Hepatic stellate cell (primary cell): ENCODE data around the gene MXRA8.
A peak's percentile ranks its signal among the peaks of the same experiment; 100 is the strongest.
"Not testable (repeated sequence)": the region's sequence is repeated elsewhere in the genome, so short reads cannot be mapped to it uniquely, and the experiment has no call there.

Source experiments
- DNase-seq: peaks from one replicate; pipeline ENCODE4 v3.0.0; 2011; ENCODE audit warnings: low spot score

MXRA8 gene, protein sequence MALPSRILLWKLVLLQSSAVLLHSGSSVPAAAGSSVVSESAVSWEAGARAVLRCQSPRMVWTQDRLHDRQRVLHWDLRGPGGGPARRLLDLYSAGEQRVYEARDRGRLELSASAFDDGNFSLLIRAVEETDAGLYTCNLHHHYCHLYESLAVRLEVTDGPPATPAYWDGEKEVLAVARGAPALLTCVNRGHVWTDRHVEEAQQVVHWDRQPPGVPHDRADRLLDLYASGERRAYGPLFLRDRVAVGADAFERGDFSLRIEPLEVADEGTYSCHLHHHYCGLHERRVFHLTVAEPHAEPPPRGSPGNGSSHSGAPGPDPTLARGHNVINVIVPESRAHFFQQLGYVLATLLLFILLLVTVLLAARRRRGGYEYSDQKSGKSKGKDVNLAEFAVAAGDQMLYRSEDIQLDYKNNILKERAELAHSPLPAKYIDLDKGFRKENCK

GRCh38 chr1:1358433-1359271 is at the start of gene MXRA8:
TSS of gene MXRA8 (minus strand) at chr1:1358555. CDS start at chr1:1358504, 51 bp downstream.
- DNase-seq: peak; percentile 92

DNA sequence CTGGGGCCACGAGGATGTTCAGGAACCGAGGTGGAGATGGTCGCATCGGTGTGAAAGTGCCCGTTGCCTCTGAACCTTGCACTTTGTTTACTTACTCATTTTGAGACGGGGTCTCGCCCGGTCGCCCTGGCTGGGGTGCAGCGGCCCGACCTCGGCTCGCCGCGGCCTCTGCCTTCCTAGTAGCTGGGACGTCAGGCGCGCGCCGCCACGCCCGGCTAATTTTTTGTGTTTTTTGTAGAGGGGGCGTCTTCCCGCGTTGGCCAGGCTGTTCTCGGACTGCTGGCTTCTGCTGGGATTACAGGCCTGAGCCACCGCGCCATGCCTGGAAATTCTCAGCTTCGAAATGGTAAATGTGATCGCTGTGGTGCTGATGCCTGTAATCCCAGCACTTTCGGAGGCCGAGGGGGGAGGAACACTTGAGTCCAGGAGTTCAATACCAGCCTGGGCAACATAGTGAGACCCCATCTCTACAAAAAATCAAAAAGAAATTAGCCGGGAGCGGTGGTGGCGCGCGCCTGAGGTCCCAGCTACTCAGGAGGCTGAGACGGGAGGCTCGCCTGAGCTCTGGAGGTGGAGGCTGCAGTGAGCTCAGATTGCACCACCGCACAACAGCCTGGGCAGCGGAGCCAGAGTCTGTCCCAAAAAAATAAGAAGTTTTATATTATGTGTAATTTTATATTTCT is 49.4 kb upstream of the MXRA8 start:
- DNase-seq: no peak

DNA sequence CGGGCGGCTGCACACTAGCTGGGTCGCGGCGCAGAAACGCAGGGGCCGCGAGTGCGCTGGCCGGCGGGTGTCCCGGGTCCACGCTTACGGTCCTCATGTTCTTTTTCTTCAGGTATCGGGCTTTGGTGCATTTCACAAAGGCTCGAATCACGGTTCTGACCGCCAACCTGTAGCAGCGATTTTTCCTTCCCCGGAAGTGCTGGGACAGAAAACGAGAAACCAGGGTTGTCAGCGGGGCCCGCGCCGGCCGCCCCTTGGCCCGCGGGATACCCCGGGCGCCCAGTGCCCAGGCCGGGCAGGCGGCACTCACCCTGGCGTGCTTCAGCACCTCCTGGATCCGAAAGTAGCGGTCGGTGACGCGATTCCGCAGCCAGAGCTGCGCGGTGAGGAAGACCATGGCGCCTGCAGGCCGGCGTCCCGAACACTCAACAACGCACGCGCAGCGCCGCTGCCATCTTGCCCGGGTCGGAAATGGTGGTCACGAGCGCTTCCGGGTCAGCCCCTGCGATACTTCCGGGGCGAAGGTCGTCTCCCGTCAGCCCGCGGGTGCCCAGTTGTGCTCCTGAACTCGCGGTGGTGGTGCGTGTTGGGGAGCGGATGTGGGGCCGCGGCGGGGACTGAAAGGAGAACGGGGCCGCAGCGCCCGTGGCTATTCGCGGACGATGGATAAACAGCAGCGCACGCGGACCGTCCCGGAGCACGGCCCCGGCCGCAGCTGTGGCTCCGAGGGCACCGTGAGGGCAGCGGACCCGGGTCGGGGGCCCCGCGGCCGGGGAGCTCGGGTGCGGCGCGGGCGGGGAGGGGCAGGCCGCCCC is 48.7 kb upstream of the MXRA8 start, which contains the start of gene MRPL20:
TSS of gene MRPL20 (minus strand) at position 473 of the 815 bp plus-strand sequence. CDS start at position 397, 76 bp downstream.
- peak; percentile 97 for DNase-seq

- no peak for DNase-seq
Observed at GRCh38 chr1:1406101-1406820, 47.9 kb upstream of the MXRA8 start.

DNA sequence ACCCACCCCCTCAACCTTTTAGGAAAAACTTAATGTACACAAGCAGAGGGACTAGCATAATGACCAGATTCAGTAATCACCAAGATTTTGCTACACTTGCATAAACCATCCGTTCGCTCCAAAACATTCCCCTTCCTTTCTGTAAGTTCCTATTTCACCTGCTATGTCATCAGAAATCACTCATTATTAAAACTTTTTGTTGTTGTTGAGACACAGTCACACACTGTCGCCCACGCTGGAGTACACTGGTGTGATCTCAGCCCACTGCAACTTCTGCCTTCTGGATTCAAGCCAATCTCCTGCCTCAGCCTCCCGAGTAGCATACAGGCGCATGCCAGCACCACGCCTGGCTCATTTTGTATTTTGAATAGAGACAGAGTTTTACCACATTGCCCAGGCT is 45.3 kb upstream of the MXRA8 start:
- DNase-seq: no peak

DNA sequence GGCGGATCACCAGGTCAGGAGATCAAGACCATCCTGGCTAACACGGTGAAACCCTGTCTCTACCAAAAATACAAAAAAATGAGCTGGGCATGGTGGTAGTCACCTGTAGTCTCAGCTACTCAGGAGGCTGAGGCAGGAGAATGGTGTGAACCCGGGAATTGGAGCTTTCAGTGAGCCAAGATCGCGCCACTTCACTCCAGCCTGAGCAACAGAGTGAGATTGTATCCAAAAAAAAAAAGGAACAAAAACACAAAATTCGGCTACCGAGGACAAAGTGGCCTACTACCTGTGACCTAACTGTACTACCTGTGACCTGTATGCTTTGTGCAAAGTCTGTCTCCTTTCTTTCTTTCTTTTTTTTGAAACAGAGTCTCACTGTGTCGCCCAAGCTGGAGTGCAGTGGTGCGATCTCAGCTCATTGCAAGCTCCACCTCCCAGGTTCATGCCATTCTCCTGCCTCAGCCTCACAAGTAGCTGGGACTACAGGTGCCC is 44.6 kb upstream of the MXRA8 start:
- DNase-seq: not testable (repeated sequence)

GRCh38 chr1:1402072-1402900 is 43.9 kb upstream of the MXRA8 start:
- DNase-seq: peak; percentile 73

GRCh38 chr1:1401457-1402010 is 43.2 kb upstream of the MXRA8 start:
- DNase-seq: no peak

DNA sequence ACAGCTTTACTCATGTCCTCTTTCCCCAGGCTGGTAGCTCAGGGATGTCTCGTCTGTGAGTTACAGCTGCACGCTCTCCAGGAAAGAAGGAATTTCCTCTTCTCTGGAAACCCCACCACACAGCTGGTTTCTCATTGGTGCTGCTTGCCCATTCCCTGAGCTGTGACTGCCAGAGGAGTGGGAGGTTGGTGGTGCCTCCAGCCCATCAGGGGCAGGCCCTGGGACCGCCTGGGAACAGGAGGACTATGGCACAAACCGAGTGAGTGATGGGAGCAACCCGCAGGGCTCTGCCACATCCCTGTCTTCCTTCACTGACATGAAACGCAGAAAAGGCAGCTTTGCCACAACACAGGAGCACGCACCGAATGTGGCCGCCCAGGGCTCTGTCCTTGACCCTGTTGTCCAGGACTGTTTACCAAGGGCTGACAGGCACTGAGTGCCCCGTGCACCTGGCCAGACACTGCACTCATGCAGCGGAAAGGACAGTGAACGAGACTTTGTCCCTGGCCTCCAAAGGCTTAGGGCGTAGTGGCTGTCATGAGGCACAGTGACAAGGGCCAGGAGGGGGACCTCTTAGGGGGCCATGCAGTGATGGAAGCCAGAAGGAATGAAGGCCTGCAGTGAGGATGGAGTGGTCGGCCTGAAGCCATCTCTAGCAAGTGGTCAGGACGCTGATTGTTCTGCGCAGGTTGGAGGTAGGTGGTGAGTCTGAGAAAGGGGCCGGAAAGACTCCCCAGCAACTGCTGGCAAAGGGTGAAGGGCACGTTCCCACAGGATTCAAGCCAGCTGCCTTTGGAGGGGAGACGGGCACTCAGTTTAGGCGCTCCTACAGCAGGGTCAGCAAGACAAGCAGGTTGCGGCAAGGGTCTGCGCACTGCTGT is 42.5 kb upstream of the MXRA8 start:
- no peak for DNase-seq

DNA sequence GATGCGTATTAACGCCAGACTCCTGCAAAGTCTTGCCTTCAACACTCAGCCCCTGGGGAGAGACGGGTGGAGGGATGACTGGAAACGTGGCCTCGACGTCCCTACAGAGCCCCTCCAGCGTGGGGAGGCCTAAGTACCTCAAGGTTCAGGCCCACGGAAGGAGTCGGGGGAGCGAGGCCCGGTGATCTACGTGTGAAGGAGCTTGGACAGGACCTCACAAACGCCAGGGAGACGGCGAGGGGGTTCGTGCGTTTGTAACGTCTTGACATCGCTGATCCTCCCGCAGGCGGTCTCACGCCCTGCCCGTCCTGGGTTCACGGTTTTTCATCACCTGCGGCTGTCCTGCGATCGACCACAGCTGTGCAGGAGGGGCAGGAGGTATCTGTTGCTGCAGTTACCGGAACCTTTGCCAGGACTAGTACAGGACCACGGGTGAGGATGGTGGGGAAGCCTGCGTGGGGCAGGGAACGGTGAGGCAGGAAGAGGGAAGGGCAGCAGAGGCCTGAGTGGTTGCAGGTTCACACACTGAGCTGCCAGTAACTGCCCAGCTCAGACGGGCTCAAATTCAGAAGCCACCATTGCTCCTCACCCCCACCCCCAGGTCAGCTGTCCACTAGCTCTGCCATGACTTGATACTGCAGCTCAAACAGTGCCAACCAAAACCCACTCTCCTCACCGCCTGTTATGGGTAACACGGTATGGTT is 41.7 kb upstream of the MXRA8 start:
- no peak for DNase-seq

- peak; percentile 99 for DNase-seq
Observed at GRCh38 chr1:1399187-1399871, 41.0 kb upstream of the MXRA8 start, which contains the start of gene CCNL2. TSS of gene CCNL2 (minus strand) at chr1:1399335. CDS start at chr1:1399306, 29 bp downstream.

- no peak for DNase-seq
Observed at GRCh38 chr1:1398677-1399186, 40.4 kb upstream of the MXRA8 start.

DNA sequence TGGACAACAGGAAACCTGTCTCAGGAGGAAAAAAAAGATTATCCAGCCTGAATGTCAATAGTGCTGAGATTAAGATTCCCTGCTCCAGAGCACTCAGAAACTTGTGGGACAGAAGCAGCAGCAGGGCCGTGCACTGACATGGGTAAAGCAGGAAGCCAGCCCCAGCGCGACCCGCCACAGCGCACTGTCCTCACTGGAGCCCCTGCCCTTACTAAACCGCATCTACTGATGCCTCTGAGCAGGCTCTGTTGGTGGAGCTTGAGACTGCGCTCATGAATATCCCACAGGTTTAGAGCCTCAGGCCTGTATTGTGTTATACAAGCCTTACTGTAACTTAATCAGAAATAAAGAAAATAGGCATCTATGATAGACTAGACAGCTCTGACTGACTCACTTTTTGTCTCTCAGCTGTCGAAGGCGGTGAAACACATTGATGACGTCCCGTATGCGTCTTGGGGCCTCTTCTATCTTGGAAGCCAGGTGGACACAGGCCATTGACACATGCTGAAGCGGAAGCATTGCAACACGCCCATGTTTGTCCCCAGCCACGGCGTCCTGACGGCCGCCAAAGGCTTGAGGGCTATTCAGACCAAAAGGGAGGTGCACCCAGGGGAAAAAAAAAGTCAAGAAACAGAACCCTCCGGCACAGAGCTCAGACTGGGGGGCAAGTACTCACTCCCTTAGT is 39.6 kb upstream of the MXRA8 start:
- DNase-seq: no peak

- DNase-seq: no peak
Observed at GRCh38 chr1:1395166-1395565, 36.8 kb upstream of the MXRA8 start.

- DNase-seq: no peak
Observed at GRCh38 chr1:1394116-1394515, 35.8 kb upstream of the MXRA8 start.

DNA sequence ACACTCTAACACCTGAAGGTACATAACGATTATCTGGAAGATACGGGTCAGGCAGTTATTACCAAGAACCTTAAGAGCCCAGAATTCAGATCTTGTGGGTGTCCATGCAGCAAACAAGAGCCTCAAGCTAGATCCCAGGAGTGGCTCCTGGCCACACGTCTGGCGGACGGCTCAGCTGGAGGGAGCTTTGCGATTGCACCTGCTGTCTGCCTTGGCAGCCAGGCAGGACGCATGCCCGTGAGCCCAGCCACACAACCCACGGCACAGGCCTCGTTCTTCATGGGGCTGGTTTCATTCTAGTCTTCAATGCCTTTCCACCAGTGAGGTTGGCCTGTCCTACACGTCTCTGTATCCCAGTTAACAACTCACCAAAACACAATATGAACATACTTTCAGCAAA is 35.1 kb upstream of the MXRA8 start:
- DNase-seq: no peak
